ENCODE results near the gene CSNK1D.
A peak's percentile ranks its signal among the peaks of the same experiment; 100 is the strongest.

The CSNK1D gene

GRCh38 chr17:82242698-82242976 lies 30.9 kb downstream of the CSNK1D start:
- H3K36me3 ChIP-seq (ENCODE audit: insufficient read depth, low read length), result peaks cover 75% of the 10 kb centered on the region
- no peaks in the 10 kb centered on the region for H3K27me3 ChIP-seq (ENCODE audit: insufficient read depth, low read length, poor library complexity)
- H2AFZ ChIP-seq (ENCODE audit: low read depth, low read length), result no peak overlapping the region
- no peak overlapping the region for H3K4me2 ChIP-seq (ENCODE audit: insufficient read depth, low read length)
- no peak overlapping the region for H3K9ac ChIP-seq (ENCODE audit: low read depth, low read length)
- H3K4me3 ChIP-seq (ENCODE audit: low read depth in 1 of 2, low read length in 2 of 2), result no peak overlapping the region
- H3K27ac ChIP-seq (ENCODE audit: low read length), result no peak overlapping the region
- TF ChIP-seq CTCF (IDR thresholded peaks at IDR 0.05; ENCODE audit: borderline replicate concordance, extremely low read depth, low read length, poor library complexity, severe bottlenecking) (no peak), EZH2 (IDR thresholded peaks at IDR 0.05; ENCODE audit: borderline replicate concordance, low read depth, low read length, severe bottlenecking) (no peak)
- no peaks in the 10 kb centered on the region for H3K4me1 ChIP-seq (ENCODE audit: insufficient read depth, low read length)
- ATAC-seq (ENCODE audit: insufficient read depth, low read depth), result no peak
- peaks cover 76% of the 10 kb centered on the region for H4K20me1 ChIP-seq (ENCODE audit: insufficient read depth, low read length)
- no peaks in the 10 kb centered on the region for H3K9me3 ChIP-seq (ENCODE audit: insufficient read depth, low read length, severe bottlenecking)
- peaks cover 40% of the 10 kb centered on the region for H3K79me2 ChIP-seq (ENCODE audit: insufficient read depth, low read length)
- no peak for DNase-seq

DNA sequence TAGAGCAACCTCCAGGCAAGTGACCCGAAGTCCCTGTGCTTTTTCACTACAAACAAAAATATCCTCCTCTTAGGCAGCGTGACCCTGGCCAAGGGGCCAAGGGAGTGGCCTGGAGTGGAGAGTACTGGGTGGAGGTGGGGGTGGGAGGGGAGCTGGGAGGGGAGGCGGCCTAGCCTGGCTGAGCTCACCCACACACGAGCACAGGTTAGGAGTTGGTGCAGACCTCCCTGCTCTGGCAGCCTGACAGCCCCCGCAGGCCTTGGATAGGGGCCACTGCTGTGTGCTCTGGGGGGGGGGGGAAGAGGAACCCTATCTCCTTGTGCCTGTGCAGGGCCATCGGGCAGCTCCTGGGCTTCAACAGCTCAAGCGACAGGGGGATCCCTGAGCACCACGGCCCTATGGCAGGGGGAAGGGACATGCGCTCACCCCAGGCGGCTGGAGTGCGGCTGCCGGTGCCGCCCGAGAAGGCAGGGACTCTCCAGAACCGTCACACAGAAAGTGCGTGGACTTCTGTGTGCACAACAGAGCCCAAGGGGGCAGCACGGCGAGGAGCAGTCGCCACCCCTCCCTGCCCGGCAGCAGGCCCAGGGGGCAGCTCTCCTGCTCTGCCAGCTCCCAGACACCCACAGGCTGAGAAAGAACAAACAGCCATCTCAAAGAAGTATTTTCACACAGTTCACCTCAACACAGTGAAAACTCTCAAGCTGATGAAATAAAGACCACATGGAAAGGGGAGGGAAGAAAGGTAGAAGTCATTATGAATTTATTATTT lies 31.4 kb downstream of the CSNK1D start:
- no peak overlapping the region for H3K9ac ChIP-seq (ENCODE audit: low read depth, low read length)
- H3K27me3 ChIP-seq (ENCODE audit: insufficient read depth, low read length, poor library complexity), result no peaks in the 10 kb centered on the region
- peaks cover 35% of the 10 kb centered on the region; the same call in 1 of the 2 replicates for H3K79me2 ChIP-seq (ENCODE audit: insufficient read depth, low read length)
- no peak overlapping the region for H3K4me3 ChIP-seq (ENCODE audit: low read depth in 1 of 2, low read length in 2 of 2)
- H3K36me3 ChIP-seq (ENCODE audit: insufficient read depth, low read length), result peaks cover 71% of the 10 kb centered on the region
- peaks cover 70% of the 10 kb centered on the region for H4K20me1 ChIP-seq (ENCODE audit: insufficient read depth, low read length)
- H3K4me2 ChIP-seq (ENCODE audit: insufficient read depth, low read length), result no peak overlapping the region
- no peak overlapping the region for H2AFZ ChIP-seq (ENCODE audit: low read depth, low read length)
- TF ChIP-seq EZH2 (IDR thresholded peaks at IDR 0.05; ENCODE audit: borderline replicate concordance, low read depth, low read length, severe bottlenecking) (no peak), CTCF (IDR thresholded peaks at IDR 0.05; ENCODE audit: borderline replicate concordance, extremely low read depth, low read length, poor library complexity, severe bottlenecking) (no peak)
- DNase-seq, result no peak
- ATAC-seq (ENCODE audit: insufficient read depth, low read depth), result 0 out of 3 replicates have a peak, but pooled peaks have one; percentile 9
- no peaks in the 10 kb centered on the region for H3K9me3 ChIP-seq (ENCODE audit: insufficient read depth, low read length, severe bottlenecking)
- no peak overlapping the region for H3K27ac ChIP-seq (ENCODE audit: low read length)
- no peaks in the 10 kb centered on the region for H3K4me1 ChIP-seq (ENCODE audit: insufficient read depth, low read length)

DNA sequence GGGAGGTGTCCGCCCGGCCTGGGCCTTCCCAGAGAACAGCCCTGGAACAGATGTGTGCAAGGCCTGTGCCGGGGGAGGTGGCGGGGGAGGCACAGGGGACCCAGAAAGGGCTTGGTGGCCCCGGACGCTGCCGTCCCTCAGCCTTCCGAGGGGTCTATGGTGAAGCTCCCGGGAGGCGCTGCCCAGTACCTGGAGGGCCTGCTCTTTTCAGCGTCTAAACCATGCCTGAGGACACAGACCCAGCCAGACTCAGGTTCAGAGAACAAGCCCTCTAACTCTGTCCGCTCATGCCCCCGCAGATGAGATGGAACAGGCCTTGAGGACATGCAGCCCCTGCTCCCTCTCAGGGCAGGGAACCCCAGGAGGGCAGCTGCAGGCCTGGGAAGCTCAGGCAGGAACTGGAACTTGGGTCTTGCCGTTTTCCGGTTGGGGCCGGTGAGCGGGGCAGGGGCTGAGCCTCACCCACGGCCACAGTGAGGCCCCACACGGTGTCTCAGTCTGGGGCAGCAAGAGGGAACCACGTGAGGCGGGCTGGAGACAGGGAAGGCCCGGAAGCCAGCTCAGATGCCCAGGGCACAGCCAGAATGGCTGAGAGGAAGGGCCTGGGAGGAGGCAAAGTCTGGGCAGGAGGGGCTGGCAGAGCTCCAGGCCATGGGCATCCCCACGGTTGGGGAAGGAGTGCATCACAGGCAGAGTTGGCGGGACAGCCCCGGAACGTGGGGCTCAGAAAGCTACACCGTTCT lies 32.1 kb downstream of the CSNK1D start:
- Histone ChIP-seq H3K4me3 (ENCODE audit: low read depth in 1 of 2, low read length in 2 of 2) (no peak overlapping the region), H3K79me2 (ENCODE audit: insufficient read depth, low read length) (peaks cover 29% of the 10 kb centered on the region; the same call in 1 of the 2 replicates), H4K20me1 (ENCODE audit: insufficient read depth, low read length) (peaks cover 68% of the 10 kb centered on the region), H3K27me3 (ENCODE audit: insufficient read depth, low read length, poor library complexity) (no peaks in the 10 kb centered on the region), H3K4me2 (ENCODE audit: insufficient read depth, low read length) (no peak overlapping the region), H3K4me1 (ENCODE audit: insufficient read depth, low read length) (0 out of 2 replicates have a peak, but pooled peaks cover 4% of the 10 kb centered on the region), H3K36me3 (ENCODE audit: insufficient read depth, low read length) (peaks cover 70% of the 10 kb centered on the region), H3K27ac (ENCODE audit: low read length) (no peak overlapping the region), H2AFZ (ENCODE audit: low read depth, low read length) (no peak overlapping the region), H3K9me3 (ENCODE audit: insufficient read depth, low read length, severe bottlenecking) (no peaks in the 10 kb centered on the region), H3K9ac (ENCODE audit: low read depth, low read length) (no peak overlapping the region)
- TF ChIP-seq CTCF (IDR thresholded peaks at IDR 0.05; ENCODE audit: borderline replicate concordance, extremely low read depth, low read length, poor library complexity, severe bottlenecking), result no peak
- TF ChIP-seq EZH2 (IDR thresholded peaks at IDR 0.05; ENCODE audit: borderline replicate concordance, low read depth, low read length, severe bottlenecking), result no peak
- ATAC-seq (ENCODE audit: insufficient read depth, low read depth), result peak; percentile 2; the same call in 1 of the 3 replicates
- DNase-seq, result no peak
